ENCODE measurements around the gene FAM47E. TPM values are rescaled to one million over a fixed set of nuclear protein-coding genes. Genes with fewer than 3 reads are reported as not detected.

Gene FAM47E
- total RNA-seq, 1 experiment from 2014 or later, result 2.0 TPM

DNA sequence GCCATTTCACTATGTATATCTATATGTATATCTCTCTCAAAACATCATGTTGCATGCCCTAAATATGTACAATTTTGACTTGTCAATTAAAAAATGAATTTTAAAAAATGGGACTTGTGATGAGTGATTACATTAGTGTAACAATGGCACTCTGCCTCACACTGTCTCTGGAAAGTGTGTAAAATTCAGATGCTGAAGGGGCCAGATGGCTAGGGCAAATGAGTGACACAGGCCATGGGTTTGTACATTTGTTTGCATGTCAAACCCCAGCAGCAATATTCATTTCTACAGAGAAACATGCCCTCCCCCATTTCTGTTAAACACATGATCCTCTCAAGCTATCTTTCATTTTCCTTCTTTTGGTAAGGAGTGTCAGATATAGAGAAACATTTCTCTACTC lies 46.0 kb upstream of the FAM47E start:
- Mint-ChIP-seq H3K4me3 (no peak overlapping the region), H3K36me3 (ENCODE audit: insufficient read depth in 1 of 3, low read depth in 3 of 3) (no peaks in the 10 kb centered on the region; a peak in 1 of 7 replicates), H3K4me1 (peaks cover 8 to 13% of the 10 kb centered on the region in 2 experiments), H3K9me3 (no peaks in the 10 kb centered on the region), H3K27ac (no peak overlapping the region; a peak in 1 of 7 replicates), H3K27me3 (ENCODE audit: low read depth) (no peaks in the 10 kb centered on the region)
- Histone ChIP-seq H2BK5ac (ENCODE audit: insufficient read length, low read length) (no peak overlapping the region), H4K91ac (ENCODE audit: insufficient read length, low read depth, low read length) (no peak overlapping the region), H3K27ac (ENCODE audit: insufficient read length, low read depth, low read length) (no peak overlapping the region), H3K56ac (ENCODE audit: insufficient read length, low read depth, low read length) (no peak overlapping the region), H4K8ac (replicated peaks; ENCODE audit: insufficient read length, low read depth, low read length) (no peak overlapping the region), H2BK12ac (ENCODE audit: insufficient read length, low read depth, low read length) (no peak overlapping the region), H3K4ac (ENCODE audit: low read depth, low read length) (no peak overlapping the region), H3K4me2 (ENCODE audit: insufficient read depth, insufficient read length, low read length) (no peak overlapping the region), H2AFZ (ENCODE audit: low read length) (no peak overlapping the region), H3K23me2 (ENCODE audit: insufficient read length, low read depth, low read length, poor library complexity, severe bottlenecking) (no peaks in the 10 kb centered on the region), H3K4me1 (ENCODE audit: insufficient read depth, low read length) (no peaks in the 10 kb centered on the region), H4K5ac (ENCODE audit: insufficient read length, low read depth, low read length) (no peak overlapping the region), H3K79me1 (ENCODE audit: insufficient read depth, low read depth, low read length, poor library complexity, severe bottlenecking) (no peaks in the 10 kb centered on the region), H2BK120ac (ENCODE audit: low read depth, low read length, poor library complexity, severe bottlenecking) (no peak overlapping the region), H2BK15ac (ENCODE audit: low read depth, low read length) (no peak overlapping the region), H3K9ac (ENCODE audit: extremely low read depth, insufficient read length, low read length) (no peak overlapping the region), H3K79me2 (ENCODE audit: insufficient read depth, low read length) (no peaks in the 10 kb centered on the region; the same call in 1 of the 2 replicates), H3K27me3 (ENCODE audit: insufficient read depth, low read length) (no peaks in the 10 kb centered on the region), H2BK20ac (ENCODE audit: low read depth, low read length, poor library complexity, severe bottlenecking) (no peak overlapping the region), H3K23ac (ENCODE audit: insufficient read length, low read depth, low read length) (no peak overlapping the region), H3K18ac (ENCODE audit: insufficient read length, low read depth, low read length) (no peak overlapping the region), H2AK5ac (ENCODE audit: insufficient read length, low read length) (no peak overlapping the region), H3K14ac (ENCODE audit: insufficient read depth, low read length) (no peak overlapping the region), H4K20me1 (ENCODE audit: control insufficient read depth, insufficient read depth, insufficient read length) (no peaks in the 10 kb centered on the region), H3K9me3 (ENCODE audit: control insufficient read depth, low read depth, low read length) (no peaks in the 10 kb centered on the region), H3T11ph (ENCODE audit: low read length) (no peak overlapping the region)
- TF ChIP-seq, protein P1, sequence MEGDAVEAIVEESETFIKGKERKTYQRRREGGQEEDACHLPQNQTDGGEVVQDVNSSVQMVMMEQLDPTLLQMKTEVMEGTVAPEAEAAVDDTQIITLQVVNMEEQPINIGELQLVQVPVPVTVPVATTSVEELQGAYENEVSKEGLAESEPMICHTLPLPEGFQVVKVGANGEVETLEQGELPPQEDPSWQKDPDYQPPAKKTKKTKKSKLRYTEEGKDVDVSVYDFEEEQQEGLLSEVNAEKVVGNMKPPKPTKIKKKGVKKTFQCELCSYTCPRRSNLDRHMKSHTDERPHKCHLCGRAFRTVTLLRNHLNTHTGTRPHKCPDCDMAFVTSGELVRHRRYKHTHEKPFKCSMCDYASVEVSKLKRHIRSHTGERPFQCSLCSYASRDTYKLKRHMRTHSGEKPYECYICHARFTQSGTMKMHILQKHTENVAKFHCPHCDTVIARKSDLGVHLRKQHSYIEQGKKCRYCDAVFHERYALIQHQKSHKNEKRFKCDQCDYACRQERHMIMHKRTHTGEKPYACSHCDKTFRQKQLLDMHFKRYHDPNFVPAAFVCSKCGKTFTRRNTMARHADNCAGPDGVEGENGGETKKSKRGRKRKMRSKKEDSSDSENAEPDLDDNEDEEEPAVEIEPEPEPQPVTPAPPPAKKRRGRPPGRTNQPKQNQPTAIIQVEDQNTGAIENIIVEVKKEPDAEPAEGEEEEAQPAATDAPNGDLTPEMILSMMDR (conservative IDR thresholded peaks at IDR 0.05), result no peak
- no peak for DNase-seq

Measured in H9 (cell line).